ENCODE measurements around the gene CYP24A1.
"Not testable (repeated sequence)": the region's sequence is repeated elsewhere in the genome, so short reads cannot be mapped to it uniquely, and the experiment has no call there.

CYP24A1 gene

DNA sequence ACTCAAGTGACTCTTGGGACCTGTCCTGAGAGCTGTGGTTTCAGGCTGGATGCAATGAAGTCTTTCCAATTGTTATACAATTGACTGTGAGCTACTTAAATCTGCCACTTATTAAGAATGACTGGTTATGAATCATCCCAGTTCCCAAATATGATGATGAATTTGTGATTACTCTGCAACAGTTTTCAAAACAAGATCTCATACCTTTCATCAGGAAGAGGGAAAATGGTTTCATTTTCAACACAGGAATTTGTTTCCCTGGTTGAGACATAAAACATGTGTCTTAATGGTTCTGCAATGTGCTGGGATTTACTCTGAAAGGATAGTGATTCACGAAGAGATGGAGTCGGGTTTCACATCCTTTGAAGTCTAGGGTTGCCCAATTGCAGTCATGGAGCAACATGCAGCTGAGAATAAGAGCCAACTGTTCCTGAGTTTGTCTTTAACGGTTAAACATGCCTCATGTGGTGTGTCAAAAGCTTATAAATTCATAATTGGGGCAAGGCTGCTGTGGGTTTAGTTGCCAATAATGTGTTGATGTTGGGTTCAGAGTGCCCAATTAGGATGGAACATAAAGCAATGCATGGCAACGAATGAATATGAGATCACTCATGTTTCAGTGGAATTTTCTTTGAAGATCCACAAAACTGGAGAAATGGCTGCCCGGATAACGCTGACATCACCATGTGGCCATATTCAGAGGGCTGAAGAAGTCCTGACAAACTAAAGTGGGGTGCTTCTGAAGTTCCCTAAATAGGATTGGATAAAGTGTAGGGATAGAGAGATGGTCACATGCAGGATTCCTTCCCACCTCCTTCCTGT is 41.0 kb downstream of the CYP24A1 start:
- DNase-seq = peak; percentile 97

DNA sequence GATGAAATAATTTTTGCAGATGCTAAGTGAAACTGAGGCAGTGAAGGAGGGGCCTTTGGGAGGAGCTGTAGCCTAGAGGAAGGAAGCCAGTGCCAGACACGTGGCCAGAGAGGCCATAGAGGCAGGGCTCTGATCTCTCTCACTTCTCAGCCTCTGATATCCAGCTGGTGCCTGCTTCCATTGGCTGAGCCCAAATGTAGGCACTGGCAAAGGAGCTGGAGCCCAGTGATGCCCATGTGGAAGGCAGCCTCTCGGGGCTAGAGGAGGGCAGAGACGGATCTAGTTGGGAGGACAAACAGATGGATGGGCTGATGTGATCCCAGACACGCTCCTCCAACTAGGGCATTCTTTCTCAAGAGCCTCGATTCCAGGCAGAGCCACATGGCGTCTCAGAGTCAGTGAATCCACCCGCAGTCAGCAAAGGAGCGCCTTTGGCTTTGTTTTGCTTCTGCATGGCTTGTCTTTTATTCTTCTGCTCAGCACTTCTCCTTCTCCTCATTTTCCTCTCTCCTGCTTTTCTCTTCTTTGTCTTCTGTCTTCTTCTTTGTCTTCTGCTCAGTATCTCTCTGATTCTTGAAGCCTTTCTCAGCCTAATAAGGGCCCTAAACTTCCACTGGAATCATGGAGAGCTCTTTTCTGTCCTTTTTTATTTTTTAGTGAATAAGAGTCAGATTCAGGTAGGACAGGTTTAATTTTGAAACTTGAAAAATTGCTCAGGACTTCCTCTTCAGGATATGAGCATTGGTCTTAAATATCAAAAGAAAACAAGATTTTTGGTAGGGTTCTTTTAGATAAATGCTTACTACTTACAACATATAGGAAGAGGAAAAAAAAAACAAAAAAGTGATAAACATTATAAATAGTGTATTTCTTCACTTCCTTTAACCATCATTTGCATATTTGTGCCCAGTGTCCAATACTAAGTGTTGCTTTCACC is 41.8 kb downstream of the CYP24A1 start:
- DNase-seq = no peak

DNA sequence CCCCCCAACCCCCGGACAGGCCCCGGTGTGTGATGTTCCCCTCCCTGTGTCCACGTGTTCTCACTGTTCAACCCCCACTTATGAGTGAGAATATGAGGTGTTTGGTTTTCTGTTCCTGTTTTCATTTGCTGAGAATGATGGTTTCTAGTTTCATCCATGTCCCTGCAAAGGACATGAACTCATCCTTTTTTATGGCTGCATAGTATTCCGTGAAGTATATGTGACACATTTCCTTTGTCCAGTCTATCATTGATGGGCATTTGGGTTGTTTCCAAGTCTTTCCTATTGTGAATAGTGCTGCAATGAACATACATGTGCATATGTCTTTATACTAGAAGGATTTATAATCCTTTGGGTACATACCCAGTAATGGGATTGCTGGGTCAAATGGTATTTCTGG is 42.7 kb downstream of the CYP24A1 start:
- DNase-seq = not testable (repeated sequence)

DNA sequence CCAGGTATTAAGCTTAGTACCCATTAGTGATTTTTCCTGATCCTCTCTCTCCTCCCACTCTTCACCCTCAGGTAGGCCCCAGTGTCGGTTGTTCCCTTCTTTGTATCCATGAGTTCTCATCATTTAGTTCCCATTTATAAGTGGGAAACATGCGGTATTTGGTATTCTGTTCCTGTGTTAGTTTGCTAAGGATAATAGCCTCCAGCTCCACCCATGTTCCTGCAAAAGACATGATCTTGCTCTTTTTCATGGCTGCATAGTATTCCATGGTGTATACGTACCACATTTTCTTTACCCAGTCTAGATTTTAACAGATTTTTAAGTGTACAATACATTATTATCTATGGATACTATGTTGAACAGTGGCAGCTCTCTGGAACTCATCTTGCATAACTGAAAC is 44.4 kb downstream of the CYP24A1 start:
- no peak for DNase-seq

DNA sequence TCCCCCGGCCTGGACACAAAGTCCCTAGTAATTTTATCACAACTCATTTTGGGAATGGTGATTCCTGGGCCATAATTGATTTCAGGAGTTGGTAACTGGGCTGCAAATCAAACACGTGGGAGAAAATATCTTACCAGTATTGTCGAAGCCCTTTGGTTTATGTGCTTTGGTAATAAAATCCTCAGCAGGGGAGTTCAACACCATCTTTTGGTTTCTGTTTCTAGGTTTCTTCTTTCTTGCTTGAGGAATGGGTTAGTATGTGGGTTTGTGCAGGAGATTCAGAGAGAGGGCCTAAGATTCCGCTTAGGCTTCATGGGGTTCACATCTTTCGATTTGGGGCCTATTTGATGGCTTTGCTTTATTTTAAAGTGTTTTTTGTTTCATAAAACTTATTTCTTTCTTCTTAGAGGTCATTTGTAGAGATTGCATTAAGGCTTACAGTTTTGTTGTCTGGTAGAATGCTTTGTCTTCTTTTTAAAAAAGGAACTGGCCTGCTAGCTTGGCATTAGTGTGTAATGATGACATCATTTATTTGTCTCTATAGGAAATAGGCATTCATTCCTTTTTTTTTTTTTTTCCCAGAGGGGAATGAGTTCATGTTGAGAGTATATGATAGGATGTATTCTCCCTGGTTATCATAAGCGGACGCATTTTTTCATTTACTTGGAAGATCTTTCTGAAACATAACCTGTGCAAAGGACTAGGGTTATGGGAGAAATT is 45.8 kb downstream of the CYP24A1 start:
- peak; percentile 23 for DNase-seq

DNA sequence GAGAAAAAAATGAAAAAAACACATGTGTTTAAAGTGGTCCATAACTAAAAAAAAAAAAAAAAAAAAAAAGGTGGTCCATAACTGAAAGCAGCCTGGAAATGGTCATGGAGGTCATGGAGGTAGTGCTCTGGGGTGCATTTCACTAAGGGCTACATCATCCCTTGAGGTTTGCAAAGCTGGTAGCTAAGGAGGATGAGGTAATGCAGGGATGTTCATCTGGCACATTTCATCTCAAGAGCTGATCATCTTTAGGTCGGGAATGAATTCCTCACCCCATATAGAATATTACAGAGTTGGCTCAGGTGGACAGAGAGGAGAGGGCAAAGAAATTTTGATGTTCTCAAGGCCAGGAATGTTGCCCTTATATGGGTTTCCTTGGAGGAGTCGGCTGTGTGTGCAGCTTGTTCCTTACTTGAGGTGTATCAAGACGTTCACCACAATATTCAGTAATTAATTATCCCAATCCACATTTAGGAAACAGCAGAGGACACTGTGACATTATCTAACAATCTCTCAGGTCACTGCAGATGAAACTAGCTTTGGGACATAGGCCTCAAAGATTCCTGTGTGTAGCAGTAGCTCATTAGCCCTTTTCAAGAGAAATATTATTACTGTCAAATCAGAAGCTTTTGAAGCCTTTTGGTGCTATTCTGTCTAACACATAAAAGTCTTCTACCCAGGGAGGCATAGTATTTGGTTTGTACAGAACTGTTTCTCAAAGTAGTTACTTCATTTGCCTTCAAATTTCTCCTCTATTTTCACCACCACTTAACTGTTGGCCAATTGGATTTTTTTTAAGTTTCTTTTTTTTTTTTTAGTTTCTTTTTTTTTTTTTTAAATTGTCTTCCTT is 46.8 kb downstream of the CYP24A1 start:
- DNase-seq = no peak

DNA sequence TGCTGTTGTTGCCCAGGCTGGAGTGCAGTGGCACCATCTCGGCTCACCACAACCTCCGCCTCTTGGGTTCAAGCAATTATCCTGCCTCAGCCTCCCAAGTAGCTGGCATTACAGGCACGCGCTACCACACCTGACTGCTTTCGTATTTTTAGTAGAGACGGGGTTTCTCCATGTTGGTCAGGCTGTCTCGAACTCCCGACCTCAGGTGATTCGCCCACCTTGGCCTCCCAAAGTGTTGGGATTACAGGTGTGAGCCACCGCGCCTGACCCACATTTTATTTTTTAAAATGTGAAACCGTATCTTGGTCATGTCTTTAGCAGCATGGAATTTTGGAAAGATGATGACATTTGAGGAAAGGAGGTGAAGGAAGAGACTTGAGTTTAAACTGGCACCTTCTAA is 47.5 kb downstream of the CYP24A1 start:
- DNase-seq = not testable (repeated sequence)

DNA sequence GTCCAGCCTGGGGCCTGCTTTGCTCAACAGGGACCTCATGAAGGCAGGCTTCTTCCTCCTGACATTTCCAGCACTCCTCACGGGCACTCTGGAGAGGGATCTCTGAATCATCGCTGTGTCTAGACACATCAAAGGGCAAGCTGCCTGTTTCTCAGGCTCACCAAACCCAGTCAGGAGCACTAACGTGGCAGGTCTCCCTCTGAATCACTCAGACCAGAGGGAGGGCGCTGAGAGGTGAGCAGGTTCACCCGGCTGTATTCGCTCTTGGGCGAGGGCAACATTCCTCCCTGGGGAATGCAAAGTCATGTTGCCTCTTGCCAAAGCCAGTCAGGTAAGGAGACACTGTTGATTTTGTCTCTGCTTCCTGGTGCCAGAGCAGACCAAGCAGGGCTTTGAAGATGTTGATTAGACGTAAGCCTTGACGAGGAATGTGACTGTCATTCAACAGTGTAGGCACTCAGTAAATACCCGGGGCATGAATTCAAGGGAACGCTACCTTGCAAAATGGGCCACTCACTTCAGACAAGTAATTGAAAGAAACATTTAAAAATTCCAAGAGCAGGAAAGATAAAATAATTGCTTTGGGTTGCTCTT is 50.1 kb downstream of the CYP24A1 start:
- no peak for DNase-seq

DNA sequence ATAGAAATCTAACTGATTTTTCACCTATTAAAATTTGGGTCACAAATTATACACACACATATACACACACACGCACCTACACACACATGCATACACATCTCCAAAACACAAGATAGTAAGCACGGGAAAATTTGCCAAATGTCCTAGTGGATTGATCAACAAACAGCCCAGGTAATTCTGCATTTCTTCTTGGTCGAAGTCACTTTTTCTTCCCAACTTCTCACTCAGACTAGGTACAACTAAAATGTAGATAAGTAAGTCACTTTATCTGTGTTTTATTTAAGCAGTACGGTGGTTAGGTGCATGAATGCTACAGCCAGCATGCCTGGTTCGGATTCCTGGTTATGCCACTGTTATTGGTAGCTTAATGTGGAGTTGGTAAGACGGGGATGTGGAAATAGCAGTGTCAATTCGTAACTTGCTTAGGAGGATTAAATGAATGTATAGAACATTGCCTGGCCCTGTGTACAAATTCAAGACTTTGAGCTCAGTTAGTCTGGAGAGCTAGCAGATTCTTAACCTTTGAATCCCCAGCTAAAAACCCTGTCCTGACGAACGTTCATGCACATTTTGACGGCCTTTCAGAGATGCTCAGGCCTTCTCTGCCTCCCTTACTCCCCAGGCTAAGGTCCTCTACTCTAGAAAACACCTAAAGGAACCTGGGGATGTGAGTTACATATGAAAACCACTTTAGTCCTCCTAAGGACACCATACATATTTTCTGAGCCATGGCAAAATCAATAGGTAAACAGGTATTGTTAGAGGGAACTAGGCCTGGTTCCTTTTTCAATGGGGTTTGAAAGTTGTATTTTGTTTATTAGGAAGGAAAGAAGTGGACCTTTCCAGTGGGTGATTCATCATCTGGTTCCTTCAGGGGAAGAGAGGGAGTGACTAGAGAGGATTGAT is 50.9 kb downstream of the CYP24A1 start:
- DNase-seq = no peak

DNA sequence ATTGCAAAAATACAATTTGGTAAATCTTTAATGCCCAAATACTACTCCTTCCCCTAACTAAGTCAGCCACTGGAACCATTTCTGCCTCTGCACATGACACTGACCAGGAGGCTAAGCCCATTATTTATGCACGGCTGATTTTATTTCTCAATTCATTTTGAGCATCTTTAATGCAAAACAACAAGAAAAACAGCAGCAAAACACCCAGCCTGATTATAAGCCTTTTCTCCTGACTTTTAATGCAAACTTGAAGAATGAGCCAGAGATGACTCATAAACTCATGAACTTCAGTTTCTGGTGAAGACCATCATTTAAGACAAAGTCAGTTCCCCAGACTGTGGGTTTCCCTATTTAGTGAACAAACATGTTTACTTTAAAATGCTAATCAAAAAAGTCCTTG is 51.6 kb downstream of the CYP24A1 start:
- DNase-seq = peak; percentile 41

DNA sequence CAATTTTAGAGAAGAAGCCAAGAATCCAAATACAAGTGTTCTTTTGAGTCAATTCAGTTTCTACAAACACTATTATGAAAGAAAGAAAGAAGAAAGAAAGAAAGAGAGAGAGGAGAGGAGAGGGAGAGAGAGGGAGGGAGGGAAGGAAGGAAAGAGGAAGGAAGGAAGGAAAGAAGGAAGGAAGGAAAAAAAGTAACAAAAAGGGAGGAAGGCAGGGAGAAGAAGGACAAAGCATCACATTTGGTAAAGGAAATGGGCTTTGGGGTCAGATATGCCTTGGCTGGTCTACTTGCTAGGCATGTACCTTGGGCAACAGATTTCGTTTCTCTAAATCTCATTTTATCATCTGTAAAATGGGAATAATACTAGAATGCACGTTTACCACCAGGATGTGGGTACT is 54.0 kb downstream of the CYP24A1 start:
- DNase-seq = no peak

DNA sequence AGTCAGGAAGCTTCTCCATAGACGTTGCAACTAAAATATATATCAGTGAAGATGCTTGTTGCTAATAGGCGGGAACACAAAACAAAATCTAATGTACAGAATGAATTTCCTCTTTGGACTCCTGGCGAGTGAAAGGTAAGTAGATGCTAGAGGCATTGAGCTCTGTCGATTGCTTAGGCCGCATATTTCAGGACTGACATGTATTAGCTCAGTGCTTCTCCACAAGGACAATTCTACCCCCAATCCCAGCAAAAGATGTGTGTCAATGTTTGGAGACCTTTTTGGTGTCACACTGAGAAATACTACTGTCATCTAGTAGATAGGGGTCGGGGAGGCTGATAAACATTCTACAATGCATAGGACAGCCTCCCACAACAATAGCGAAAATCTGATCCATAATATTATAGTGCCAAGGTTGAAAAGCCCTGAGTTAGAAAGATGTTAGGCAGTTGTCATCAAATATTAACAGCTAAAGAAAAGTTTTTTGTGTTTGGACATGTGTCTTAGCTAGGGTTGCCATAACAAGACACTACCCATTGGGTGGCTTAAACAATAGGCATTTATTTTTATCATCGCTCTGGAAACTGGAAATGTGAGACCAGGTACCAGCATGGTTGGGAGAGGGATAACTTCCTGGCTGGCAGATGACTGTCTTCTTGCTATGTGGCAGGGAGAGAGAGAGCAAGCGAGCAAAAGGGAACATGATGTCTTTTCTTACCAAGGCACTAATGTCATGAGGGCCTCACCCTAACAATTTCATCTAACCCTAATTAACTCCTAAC is 55.4 kb downstream of the CYP24A1 start:
- DNase-seq = no peak

DNA sequence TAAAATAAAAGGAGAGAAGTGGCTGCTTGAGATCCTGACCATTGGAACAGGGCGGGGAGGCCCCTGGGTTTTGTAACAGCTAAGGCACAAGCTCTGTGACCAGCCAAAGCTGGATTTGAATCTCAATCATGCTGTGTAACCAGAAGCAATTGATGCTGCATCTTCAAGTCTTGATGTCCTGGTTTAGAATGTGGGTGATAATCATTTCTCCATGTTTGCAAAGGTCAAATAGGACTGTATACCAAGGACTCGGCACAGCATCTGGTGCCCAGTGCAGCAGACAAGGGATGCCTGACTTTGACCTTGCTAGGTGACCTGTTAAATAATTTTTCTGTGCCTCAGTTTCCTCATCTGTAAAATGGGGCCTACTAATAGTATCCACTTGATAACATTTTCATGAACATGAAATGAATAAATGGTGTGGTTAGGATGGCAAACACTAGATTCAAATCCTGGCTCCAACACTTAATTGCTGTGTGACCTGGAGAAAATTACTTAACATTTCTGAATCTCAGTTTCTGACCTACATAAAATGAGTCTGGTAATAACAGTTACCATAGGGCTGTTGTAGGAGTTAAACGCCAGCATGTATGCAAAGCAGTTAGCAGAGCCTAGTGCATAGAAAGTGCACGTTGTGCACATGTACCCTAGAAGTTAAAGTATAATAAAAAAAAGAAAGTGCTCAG is 57.1 kb downstream of the CYP24A1 start:
- no peak for DNase-seq

DNA sequence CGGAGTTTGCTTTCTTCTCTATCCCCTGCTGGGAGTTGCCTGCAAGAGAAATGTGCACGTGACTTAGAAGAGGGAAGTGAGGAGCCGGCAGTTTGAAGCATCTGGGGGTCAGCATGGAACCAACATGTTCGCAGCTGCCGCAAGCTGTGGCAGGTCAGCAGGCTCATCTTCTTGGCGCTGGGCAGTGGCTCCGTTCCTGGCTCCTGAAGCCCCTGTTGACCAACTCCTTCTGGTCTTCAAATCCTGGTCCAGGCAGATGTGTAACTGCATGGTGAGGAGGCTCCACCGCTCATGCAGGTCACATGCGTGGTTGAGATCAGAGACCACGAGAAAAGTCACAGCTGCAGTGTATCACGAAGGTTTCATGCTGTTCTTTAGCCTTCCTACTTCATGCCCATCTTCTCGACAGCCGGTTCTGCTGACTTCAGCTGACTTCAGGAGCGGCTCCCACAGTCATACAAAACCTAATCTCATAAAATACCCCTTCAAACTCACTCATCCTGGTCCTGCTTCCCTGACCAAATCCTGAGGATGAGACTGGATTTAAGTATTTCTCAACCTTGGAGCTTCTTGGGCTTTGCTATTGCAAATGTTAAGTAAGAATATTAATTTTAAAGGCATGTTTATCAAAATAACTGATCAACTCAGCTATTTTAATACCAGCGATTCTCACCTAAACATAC is 58.5 kb downstream of the CYP24A1 start:
- peak; percentile 79 for DNase-seq

DNA sequence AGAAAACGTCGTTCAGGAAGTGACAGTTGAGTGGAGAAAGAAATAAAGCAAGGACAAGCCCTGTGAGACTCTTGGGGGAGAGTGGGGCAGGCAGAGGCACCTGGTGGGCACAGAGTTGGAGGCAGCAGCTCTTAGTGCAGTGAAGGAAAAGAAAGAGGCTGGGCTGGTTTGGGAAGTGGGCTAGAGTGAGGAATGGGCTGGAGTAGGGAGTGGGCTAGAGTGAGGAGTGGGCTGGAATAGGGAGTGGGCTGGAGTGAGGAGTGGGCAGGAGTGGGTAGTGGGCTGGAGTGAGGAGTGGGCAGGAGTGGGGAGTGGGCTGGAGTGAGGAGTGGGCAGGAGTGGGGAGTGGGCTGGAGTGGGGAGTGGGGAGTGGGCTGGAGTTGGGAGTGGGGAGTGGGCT is 59.7 kb downstream of the CYP24A1 start:
- no peak for DNase-seq

DNA sequence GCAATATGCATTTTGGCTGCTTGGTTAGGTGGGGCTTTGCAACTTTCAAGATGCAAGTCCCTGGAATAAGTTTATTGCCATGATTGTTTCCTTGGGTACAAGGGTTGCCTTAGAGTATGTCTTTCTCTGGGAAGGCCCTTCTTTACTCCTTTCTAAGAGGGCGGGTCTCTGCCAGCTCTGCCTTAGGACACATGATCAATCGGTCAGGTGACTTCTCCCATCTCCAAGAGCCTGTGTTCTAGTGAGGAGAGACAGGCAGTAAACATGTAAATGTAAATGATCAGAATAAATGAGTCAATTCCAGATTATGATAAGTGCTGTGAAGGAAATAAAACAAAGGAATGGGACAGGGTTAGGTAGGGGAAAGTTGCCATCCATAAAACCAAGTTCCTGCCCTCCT is 60.2 kb downstream of the CYP24A1 start:
- no peak for DNase-seq

DNA sequence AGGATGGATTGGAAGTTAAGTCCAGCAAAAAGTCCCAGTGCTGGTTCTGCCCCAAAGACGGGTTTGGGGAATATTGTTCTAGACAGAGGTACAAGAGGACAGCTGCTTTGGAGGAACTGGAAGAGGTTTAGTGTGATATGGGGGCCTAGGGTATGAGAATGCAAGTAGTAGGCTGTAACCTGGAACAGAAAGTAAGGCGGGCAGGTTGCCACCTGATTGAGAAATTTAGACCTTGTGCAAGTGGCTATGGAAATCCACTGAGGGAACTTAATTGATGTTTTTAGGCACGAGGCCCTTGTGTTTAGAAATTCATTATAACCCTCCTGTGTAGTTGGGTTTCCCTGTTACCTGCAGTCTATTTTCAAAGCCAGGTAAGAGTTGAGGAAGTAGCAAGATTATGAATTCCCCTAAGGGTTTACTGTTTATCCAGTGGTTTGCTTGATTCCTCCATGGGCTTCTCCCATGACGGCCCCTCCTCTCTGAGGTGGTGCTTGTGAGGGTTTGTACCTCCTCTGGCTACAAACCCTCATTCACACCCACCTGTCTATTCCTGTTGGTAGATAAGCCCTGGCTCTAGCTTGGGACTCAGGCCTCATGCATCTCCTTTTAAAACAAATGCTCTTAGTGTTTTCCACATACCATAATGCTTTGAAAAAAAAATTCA is 61.4 kb downstream of the CYP24A1 start:
- DNase-seq = no peak

DNA sequence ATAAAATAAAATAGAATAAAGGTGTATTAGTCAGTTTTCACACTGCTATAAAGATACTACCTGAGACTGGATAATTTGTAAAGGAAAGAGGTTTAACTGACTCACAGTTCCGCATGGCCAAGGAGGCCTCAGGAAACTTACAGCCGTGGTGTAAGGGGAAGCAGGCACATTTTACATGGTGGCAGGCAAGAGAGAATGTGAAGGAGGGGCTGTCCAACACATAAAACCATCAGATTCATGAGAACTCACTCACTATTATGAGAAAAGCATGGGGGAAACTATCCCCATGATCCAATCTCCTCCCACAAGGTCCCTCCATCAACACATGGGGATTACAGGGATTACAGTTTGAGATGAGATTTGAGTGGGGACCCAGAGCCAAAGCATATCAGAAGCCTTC is 62.3 kb downstream of the CYP24A1 start:
- no peak for DNase-seq
